ENCODE measurements around the gene PSMD1.

The PSMD1 gene

DNA sequence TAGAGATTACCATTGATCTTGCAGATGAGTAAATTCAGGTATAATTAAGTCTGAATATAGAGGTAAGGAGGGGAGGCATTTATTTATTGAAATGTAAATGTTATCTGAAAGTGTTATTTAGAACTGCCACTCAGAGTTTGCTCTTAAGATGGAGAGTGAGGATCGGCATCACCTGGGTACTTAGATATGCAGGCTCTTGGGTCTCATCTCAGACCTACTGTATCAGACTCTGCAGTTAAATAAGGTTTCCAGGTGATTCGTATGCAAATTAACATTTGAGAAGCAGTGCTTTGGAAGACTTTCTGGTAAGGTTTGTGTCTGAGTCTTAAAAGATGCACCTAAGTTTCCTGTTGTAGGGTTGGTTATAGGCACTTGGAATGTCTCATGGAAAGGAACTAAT lies 59.0 kb downstream of the PSMD1 start:
- ChIA-PET POLR2A (no interaction called here), CTCF (interaction anchor here (0.6 to 0.7 kb wide), 2 partner anchors 37 to 291 kb away, joined by 3 to 4 read pairs; no protein-coding TSS in a partner anchor)
- H3K4me1 ChIP-seq (ENCODE audit: control insufficient read depth, insufficient read depth, low read length) = peaks cover 22% of the 10 kb centered on the region
- H3K36me3 ChIP-seq (ENCODE audit: control insufficient read depth in 2 of 2, insufficient read depth in 1 of 2, low read length in 2 of 2) = peaks cover 7 to 13% of the 10 kb centered on the region in 2 experiments; a peak in 2 of 3 replicates
- TF ChIP-seq ZNF473 (tag by site-specific recombination; IDR thresholded peaks at IDR 0.05) = no peak
- TF ChIP-seq, protein P1, sequence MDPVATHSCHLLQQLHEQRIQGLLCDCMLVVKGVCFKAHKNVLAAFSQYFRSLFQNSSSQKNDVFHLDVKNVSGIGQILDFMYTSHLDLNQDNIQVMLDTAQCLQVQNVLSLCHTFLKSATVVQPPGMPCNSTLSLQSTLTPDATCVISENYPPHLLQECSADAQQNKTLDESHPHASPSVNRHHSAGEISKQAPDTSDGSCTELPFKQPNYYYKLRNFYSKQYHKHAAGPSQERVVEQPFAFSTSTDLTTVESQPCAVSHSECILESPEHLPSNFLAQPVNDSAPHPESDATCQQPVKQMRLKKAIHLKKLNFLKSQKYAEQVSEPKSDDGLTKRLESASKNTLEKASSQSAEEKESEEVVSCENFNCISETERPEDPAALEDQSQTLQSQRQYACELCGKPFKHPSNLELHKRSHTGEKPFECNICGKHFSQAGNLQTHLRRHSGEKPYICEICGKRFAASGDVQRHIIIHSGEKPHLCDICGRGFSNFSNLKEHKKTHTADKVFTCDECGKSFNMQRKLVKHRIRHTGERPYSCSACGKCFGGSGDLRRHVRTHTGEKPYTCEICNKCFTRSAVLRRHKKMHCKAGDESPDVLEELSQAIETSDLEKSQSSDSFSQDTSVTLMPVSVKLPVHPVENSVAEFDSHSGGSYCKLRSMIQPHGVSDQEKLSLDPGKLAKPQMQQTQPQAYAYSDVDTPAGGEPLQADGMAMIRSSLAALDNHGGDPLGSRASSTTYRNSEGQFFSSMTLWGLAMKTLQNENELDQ (tag by site-specific recombination; IDR thresholded peaks at IDR 0.05; ENCODE audit: low read depth) = no peak
- TF ChIP-seq ZNF211 (tag by site-specific recombination; IDR thresholded peaks at IDR 0.05; ENCODE audit: low read depth) = no peak
- TF ChIP-seq ZNF513 (tag by site-specific recombination; IDR thresholded peaks at IDR 0.05) = no peak
- TF ChIP-seq ZNF704 (tag by site-specific recombination; IDR thresholded peaks at IDR 0.05) = no peak
- TF ChIP-seq ZNF169 (tag by site-specific recombination; IDR thresholded peaks at IDR 0.05) = no peak
- TF ChIP-seq ZNF214 (tag by site-specific recombination; IDR thresholded peaks at IDR 0.05; ENCODE audit: borderline replicate concordance) = no peak
- no peak for TF ChIP-seq ZNF530 (tag by site-specific recombination; IDR thresholded peaks at IDR 0.05; ENCODE audit: low read depth)
- no peak for TF ChIP-seq GLI2 (tag by site-specific recombination; IDR thresholded peaks at IDR 0.05; ENCODE audit: borderline replicate concordance, low read depth)
- TF ChIP-seq ZNF792 (tag by site-specific recombination; IDR thresholded peaks at IDR 0.05) = no peak
- TF ChIP-seq ZNF184 (tag by site-specific recombination; IDR thresholded peaks at IDR 0.05) = no peak
- TF ChIP-seq SCRT2 (tag by site-specific recombination; IDR thresholded peaks at IDR 0.05) = no peak
- TF ChIP-seq, protein P2, sequence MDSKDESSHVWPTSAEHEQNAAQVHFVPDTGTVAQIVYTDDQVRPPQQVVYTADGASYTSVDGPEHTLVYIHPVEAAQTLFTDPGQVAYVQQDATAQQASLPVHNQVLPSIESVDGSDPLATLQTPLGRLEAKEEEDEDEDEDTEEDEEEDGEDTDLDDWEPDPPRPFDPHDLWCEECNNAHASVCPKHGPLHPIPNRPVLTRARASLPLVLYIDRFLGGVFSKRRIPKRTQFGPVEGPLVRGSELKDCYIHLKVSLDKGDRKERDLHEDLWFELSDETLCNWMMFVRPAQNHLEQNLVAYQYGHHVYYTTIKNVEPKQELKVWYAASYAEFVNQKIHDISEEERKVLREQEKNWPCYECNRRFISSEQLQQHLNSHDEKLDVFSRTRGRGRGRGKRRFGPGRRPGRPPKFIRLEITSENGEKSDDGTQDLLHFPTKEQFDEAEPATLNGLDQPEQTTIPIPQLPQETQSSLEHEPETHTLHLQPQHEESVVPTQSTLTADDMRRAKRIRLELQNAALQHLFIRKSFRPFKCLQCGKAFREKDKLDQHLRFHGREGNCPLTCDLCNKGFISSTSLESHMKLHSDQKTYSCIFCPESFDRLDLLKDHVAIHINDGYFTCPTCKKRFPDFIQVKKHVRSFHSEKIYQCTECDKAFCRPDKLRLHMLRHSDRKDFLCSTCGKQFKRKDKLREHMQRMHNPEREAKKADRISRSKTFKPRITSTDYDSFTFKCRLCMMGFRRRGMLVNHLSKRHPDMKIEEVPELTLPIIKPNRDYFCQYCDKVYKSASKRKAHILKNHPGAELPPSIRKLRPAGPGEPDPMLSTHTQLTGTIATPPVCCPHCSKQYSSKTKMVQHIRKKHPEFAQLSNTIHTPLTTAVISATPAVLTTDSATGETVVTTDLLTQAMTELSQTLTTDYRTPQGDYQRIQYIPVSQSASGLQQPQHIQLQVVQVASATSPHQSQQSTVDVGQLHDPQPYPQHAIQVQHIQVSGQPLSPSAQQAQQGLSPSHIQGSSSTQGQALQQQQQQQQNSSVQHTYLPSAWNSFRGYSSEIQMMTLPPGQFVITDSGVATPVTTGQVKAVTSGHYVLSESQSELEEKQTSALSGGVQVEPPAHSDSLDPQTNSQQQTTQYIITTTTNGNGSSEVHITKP (tag by site-specific recombination; IDR thresholded peaks at IDR 0.05) = no peak
- H3K4me3 ChIP-seq (ENCODE audit: low read depth, low read length) = no peak overlapping the region
- no peak overlapping the region for H3K27ac ChIP-seq (ENCODE audit: extremely low read depth, low read depth, low read length)
- no peaks in the 10 kb centered on the region for H3K9me3 ChIP-seq (ENCODE audit: control insufficient read depth, insufficient read depth, low read depth, low read length)

GRCh38 chr2:231117148-231117547 lies 60.5 kb downstream of the PSMD1 start:
- CTCF ChIA-PET = no interaction called here
- no peaks in the 10 kb centered on the region for H3K9me3 ChIP-seq (ENCODE audit: control insufficient read depth, insufficient read depth, low read depth, low read length)
- peaks cover 22% of the 10 kb centered on the region for H3K4me1 ChIP-seq (ENCODE audit: control insufficient read depth, insufficient read depth, low read length)
- H3K36me3 ChIP-seq (ENCODE audit: control insufficient read depth in 2 of 2, insufficient read depth in 1 of 2, low read length in 2 of 2) = peaks cover 0 to 7% of the 10 kb centered on the region in 2 experiments; a peak in 1 of 3 replicates
- H3K4me3 ChIP-seq (ENCODE audit: low read depth, low read length) = no peak overlapping the region
- no peak overlapping the region for H3K27ac ChIP-seq (ENCODE audit: extremely low read depth, low read depth, low read length)
- POLR2A ChIA-PET = no interaction called here
- no peak for TF ChIP-seq ZNF843 (tag by site-specific recombination; IDR thresholded peaks at IDR 0.05)
- TF ChIP-seq, protein P3, sequence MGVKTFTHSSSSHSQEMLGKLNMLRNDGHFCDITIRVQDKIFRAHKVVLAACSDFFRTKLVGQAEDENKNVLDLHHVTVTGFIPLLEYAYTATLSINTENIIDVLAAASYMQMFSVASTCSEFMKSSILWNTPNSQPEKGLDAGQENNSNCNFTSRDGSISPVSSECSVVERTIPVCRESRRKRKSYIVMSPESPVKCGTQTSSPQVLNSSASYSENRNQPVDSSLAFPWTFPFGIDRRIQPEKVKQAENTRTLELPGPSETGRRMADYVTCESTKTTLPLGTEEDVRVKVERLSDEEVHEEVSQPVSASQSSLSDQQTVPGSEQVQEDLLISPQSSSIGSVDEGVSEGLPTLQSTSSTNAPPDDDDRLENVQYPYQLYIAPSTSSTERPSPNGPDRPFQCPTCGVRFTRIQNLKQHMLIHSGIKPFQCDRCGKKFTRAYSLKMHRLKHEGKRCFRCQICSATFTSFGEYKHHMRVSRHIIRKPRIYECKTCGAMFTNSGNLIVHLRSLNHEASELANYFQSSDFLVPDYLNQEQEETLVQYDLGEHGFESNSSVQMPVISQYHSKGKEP (tag by site-specific recombination; IDR thresholded peaks at IDR 0.05) = no peak
- TF ChIP-seq ZBTB11 (tag by site-specific recombination; conservative IDR thresholded peaks at IDR 0.05; ENCODE audit: low read depth) = no peak
- no peak for TF ChIP-seq ZNF560 (tag by site-specific recombination; IDR thresholded peaks at IDR 0.05; ENCODE audit: borderline replicate concordance)
- TF ChIP-seq ZSCAN16 (tag by site-specific recombination; IDR thresholded peaks at IDR 0.05) = no peak
- TF ChIP-seq, protein P4, sequence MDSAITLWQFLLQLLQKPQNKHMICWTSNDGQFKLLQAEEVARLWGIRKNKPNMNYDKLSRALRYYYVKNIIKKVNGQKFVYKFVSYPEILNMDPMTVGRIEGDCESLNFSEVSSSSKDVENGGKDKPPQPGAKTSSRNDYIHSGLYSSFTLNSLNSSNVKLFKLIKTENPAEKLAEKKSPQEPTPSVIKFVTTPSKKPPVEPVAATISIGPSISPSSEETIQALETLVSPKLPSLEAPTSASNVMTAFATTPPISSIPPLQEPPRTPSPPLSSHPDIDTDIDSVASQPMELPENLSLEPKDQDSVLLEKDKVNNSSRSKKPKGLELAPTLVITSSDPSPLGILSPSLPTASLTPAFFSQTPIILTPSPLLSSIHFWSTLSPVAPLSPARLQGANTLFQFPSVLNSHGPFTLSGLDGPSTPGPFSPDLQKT (IDR thresholded peaks at IDR 0.05; ENCODE audit: borderline replicate concordance, low read depth, low read length) = no peak
